Stimulated activated CD8-positive, alpha-beta memory T cell treated with anti-CD3 and anti-CD28 coated beads, Interleukin-4, amount 100 ng/mL, for 24 hours (primary cell): ENCODE measurements around the gene MAPKAPK3.
A peak's percentile ranks its signal among the peaks of the same experiment; 100 is the strongest.
"Not testable (repeated sequence)": the region's sequence is repeated elsewhere in the genome, so short reads cannot be mapped to it uniquely, and the experiment has no call there.

Experiments
- DNase-seq: peaks from one replicate; pipeline ENCODE4 v3.0.0-alpha.2; 2020; ENCODE audit warnings: low read depth

Gene MAPKAPK3

GRCh38 chr3:50656417-50657195 lies 39.7 kb downstream of the MAPKAPK3 start:
- DNase-seq: no peak

DNA sequence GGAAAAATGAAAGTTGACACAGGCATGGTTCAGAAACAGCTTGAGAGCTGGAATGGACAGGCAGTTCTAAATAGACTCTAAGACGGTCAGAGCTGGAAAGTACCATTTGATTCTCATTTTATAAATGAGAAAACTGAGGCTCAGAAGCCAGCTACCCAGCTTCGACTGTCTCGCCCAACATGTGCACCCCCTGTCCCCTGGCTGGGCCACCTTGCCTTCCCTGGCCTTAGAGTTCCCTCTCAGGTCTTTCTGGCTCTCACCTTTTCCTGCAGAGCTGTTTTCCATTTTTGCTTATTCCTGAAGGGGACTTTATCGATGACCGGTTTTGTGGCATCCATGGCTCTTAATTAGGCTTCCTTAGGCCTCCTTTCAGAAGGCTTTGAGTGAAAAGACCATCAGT lies 40.5 kb downstream of the MAPKAPK3 start:
- no peak for DNase-seq

DNA sequence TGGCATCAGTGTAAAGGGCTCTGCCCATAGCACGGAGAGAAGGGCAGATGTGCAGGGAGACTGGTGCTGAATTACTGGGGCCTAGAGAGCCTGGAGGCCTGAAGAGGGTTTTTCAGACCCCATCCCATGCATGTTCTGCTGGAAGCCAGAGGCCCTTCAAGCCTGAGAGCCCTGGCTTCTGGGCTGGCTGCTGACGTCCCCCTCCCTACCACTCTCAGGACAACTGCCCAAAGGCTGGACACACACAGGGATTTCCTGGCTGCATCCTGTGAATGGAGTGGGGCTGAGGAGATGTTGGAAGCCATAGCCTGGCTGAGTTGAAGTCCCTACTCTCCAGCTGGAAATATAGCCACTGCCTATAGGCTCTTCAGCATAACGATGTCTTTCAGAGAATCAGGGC lies 40.9 kb downstream of the MAPKAPK3 start:
- no peak for DNase-seq

- DNase-seq: no peak
Measured at GRCh38 chr3:50658416-50658815, 41.5 kb downstream of the MAPKAPK3 start.

DNA sequence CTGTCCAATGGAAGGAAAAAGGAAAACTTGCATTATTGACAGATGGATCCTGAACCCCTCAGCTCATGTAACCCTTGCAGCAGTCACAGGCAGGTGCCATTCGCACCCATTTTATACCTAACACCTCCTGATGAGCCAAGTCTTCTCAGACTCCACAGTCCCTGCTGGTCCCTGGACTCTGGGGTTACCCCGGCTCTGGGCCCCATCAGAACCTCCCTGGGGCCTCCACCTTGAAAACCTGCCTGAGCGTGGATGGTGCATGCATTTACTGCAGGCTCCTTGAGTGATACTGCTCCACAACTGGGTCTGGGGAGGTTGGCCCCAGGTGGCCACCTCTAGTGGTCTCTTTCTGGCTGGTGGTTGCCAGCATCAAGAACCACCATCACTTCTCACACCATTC lies 41.9 kb downstream of the MAPKAPK3 start:
- no peak for DNase-seq

DNA sequence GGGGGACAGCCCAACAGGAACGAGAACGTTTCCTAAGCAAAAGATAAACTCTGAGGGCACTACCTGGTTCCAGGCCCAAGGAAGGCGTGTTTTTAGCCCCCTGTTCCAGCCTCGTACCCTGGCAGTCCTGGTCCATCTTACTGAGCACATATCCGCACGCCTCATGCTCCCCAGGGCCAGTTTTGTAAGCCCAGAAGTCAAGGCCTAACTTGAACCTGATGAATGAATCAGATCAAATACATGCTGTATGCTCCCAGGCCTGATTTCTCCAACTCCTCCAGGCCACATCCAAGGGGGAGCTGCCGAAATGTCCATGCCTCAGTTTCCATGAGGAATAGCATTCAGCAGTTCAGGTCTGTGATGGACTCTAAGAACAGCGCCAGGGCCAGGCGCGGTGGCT lies 43.4 kb downstream of the MAPKAPK3 start:
- no peak for DNase-seq

- no peak for DNase-seq
Measured at GRCh38 chr3:50661321-50661837, 44.4 kb downstream of the MAPKAPK3 start.

DNA sequence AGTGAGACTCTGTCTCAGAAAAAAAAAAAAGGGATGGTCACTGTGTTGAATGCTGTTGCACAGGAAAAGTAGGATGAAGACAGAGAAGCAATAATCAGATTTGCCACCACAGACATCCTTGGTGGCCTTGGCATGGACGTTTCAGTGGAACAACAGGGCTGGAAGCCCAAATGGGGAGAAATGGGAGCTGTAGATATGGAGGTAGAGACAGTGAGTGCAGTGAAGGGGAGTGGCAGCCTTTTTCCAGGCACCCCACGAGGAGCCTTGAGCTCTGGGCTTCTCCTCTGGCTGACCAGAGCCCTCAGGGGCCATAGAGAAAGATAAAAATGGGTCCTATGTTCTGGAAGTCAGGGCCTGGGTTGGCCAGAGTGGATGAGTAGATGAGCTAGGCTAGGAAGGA lies 45.5 kb downstream of the MAPKAPK3 start:
- DNase-seq: no peak

- no peak for DNase-seq
Measured at GRCh38 chr3:50665081-50665840, 48.3 kb downstream of the MAPKAPK3 start.

- not testable (repeated sequence) for DNase-seq
Measured at GRCh38 chr3:50665841-50666115, 48.8 kb downstream of the MAPKAPK3 start.

DNA sequence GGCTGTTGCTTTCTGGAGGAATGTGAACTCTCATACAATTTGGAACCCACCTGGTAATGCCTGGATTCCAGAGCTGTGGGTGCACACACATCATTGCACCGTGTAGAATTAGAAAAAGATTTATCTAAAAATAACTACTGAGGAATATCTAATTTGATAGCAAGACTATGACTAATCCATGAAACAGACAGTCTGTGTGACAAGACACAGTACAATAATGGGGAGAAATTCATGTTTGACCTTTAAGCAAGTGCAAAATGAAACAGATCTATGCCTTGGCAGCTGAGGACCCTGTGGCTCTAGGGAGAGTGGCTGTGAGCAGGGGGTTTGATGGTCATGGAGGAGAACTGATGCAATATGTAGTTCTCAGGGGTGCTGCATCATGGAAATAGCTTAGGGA lies 49.9 kb downstream of the MAPKAPK3 start:
- no peak for DNase-seq

GRCh38 chr3:50671331-50671730 lies 54.4 kb downstream of the MAPKAPK3 start:
- DNase-seq: no peak

- no peak for DNase-seq
Measured at GRCh38 chr3:50672656-50673055, 55.7 kb downstream of the MAPKAPK3 start.

DNA sequence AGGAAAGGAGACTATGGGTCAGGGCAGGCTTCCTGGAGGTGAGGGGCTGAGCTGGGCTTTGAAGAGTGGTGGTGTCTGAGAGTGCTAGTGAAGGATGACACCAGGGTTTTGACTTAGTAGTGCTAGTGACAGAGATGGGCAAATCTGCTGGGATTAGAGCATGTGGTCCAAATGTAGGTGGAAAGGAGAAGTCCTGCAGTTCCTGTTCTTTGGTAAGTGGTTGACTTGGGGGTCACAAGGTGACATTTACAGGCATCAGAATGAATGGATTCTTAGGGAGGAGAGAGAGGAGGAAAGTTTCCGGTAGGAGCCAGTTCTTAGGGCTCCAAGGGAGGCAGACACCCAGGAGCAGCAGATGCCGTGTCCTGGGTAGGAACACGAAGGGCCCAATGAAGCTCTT lies 57.0 kb downstream of the MAPKAPK3 start:
- no peak for DNase-seq

DNA sequence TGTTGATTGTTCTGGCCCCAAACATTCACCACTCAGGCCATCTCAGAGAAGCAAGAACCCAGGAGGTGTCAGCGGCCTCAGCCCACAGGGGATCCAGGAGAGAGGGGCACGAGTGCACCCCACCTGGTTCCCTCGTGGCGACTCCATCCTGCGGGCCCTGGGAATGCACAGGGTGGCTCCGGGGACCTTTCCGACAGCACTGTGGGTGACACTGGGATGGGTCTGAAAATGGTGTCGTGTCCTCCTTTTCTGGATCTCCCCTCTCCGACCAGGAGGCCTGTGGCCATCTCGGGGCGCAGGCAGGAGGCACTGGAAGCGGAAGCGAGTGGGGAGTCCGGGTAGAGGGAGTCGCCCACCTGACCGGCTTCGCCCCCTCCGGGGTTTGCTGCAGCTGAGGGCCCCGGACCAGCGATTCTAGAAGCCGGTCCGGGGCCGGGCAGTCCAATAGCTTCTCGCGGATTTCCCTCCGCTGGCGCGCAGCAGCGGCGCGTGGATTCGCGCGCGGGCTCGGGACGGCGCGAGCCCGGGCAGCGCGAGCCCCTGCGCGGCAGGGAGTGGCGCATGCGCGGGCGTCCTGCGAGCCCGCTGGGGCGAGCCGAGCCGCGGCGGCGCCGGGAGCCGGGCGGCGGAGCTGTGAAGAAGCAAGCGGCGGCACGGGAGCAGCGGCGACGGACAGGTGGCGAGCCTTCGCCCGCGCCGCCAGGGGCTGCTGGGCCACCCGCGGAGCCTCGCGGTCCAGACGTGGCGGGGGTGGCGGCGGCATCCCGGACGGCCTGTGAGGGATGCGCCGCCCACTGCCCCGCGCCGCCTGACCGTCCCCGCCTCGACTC lies 57.6 kb downstream of the MAPKAPK3 start, which contains the start of gene DOCK3:
Gene DOCK3, plus strand, starts transcription at position 579 of the 830 bp plus-strand sequence. CDS start 337 bp downstream, outside the sequence.
- DNase-seq: peak; percentile 44

DNA sequence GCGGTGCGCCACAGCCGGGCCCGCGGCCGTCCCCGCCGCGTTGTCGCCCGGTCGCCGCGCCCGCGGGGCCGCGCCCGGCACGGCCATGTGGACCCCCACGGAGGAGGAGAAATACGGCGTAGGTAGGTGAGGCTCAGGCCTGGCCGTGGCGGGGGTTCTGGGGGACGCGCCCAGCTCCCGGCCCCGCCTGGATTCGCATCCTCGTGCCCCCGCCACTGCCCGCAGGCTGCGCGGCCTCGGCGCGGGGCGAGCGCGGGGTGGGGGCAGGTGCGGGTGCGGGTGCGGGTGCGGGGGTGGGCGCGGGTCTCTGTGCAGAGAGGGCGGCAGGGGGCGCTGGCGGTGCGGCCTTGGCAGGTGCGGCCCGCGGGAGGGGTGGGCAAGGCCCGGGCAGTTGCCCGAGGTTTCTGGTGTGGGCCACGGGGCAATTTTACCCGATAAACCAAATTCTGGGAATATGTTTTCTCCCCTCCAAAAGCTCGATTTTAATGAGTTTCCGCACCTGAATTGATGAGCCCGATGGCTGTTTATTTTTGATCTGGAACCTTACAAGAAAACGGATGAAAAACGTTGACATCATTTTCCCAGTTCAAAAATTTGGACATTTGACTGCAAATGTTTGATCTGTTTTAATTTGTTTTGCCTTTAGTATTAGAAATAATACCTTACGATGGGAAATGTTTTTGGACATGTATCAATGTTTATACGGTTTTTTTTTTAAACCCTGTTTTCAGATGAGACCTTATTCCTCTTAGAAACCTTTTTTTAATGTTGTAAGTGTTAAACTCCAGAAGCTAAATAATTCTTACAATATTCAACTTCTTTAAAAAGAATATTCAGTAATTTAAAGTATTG lies 58.5 kb downstream of the MAPKAPK3 start:
- DNase-seq: peak; percentile 49

DNA sequence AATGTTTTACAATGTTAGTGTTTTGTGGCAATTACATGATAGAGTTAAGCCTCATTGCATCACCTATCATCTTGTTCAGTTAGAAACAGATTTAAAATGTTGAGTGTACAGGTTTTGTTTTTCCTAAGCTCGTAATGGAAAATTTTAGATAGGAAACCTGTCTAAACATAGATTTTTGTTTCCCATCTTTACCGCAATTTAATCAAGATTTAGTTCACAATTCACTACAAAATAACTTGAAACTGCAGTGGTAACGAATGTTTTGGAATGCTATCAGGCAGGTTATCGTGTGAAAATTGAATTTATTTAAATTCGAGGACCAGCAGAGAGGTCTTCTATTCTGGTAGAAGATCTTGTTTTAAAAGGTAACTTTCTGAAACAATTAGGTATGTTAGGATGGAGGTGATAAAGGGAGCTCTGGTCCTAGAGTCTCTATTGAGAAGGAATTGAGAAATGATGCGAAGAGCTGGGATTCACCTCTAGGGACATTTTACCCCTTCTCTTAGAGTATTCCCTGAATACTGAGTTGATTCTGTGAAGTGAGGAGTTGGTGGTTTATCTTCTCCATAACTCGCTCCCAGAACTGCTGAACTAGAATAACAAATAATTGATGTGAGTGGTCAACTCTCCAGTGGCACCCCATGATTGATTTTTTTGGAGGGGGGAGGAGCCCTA lies 59.2 kb downstream of the MAPKAPK3 start:
- DNase-seq: no peak

GRCh38 chr3:50687127-50687751 lies 70.3 kb downstream of the MAPKAPK3 start:
- DNase-seq: no peak

DNA sequence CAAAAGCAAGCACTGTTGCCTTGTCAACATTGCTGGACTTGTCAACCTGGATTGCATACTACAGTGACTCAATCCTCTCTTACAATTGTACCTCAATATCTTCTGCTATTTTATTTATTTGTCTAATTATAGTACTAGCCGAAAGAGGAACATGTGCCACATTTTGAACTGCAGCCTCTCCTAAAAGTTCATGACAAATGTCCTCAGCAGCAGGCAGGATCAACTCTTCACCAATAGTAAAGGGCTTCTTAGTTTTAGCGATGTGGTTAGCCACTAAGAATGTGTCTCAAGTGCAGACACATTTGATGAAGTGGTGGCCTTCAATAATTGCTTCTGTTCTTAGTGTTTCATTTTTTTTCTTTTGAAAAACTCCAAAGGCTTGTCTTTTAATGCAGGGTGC lies 71.0 kb downstream of the MAPKAPK3 start:
- DNase-seq: no peak

DNA sequence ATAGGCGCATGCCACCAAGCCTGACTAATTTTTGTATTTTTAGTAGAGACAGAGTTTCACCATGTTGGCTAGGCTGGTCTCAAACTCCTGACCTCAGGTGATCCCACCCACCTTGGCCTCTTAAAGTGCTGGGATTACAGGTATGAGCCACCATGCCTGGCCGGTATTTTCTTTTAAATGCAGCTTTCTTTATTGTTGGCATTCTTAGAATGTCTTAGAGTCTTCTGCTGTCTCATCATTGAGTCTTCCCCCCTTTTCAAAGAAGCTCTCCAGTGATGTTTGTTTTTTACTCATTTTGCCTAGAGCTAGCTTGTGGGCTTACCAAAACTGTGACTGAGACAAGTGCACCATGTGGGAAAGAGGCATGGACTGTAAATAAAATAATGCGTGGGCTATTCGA lies 71.7 kb downstream of the MAPKAPK3 start:
- DNase-seq: not testable (repeated sequence)
